ENCODE measurements around the gene ACSM4. TPM values are rescaled to one million over a fixed set of nuclear protein-coding genes. Genes with fewer than 3 reads are reported as not detected.

The ACSM4 gene
- total and polyA plus RNA-seq, 9 of the 15 experiments (the other 6 are each of a cell fraction or from before 2014, with no cell fraction given): not detected

DNA sequence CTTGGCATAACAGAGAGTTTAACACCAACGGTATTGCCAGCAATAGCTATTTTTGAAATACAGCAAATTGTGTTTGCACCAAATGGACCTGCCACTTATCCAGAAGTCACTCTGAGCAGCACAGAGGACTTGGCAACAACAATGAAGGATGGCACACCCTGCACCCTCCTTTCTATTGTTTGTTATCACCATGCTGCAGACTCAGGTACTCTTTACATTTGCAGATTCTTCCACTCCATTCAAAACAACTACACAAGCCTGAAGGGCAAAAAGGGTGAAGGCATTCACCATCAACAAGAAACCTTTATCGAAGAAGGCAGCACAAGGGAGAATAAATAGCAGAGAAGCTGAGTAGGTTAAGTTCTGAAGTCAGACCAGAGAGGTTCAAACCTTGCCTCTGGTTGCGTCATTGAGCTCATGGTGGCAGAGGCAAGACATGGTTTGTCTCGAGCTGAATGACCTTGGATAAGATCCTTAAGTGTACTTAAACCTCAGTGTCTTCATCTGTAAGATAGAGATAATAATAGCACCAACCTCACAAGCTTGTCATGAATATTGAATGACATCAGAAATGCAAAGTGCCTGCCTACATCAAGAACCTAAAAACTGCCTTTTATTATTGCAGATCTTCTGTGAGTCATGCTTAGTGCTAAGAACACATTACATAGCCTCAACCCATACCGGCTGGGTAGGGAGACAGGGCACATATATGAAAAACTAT is 1.4 kb upstream of the ACSM4 start (continued):
- TF ChIP-seq JUND (IDR thresholded peaks at IDR 0.05; ENCODE audit: borderline replicate concordance, low read depth, low read length): peak; percentile 92
- TF ChIP-seq JUND (tag; IDR thresholded peaks at IDR 0.05; ENCODE audit: borderline replicate concordance, low read depth, low read length): peak; percentile 55; the same call in 2 of the 3 replicates
- TF ChIP-seq ZNF699 (CRISPR knock-in tag; IDR thresholded peaks at IDR 0.05; ENCODE audit: insufficient replicate concordance): no peak
- no peak for TF ChIP-seq RBM14 (IDR thresholded peaks at IDR 0.05; ENCODE audit: borderline replicate concordance, insufficient read depth, low read depth, low read length)
- no peak for TF ChIP-seq BACH1 (tag; IDR thresholded peaks at IDR 0.05)
- peak; percentile 65; the same call in 1 of the 2 replicates for TF ChIP-seq HDAC2 (IDR thresholded peaks at IDR 0.05)
- TF ChIP-seq KLF13 (tag; IDR thresholded peaks at IDR 0.05; ENCODE audit: borderline replicate concordance, low read depth): no peak
- peak; percentile 56 for TF ChIP-seq CBFA2T2 (conservative IDR thresholded peaks at IDR 0.05)
- TF ChIP-seq, protein P1, sequence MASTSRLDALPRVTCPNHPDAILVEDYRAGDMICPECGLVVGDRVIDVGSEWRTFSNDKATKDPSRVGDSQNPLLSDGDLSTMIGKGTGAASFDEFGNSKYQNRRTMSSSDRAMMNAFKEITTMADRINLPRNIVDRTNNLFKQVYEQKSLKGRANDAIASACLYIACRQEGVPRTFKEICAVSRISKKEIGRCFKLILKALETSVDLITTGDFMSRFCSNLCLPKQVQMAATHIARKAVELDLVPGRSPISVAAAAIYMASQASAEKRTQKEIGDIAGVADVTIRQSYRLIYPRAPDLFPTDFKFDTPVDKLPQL (IDR thresholded peaks at IDR 0.05; ENCODE audit: extremely low read depth, insufficient read length): no peak
- no peak for TF ChIP-seq ZNF347 (CRISPR knock-in tag; IDR thresholded peaks at IDR 0.05; ENCODE audit: low read depth)
- no peak for TF ChIP-seq ZNF140 (CRISPR knock-in tag; IDR thresholded peaks at IDR 0.05)
- TF ChIP-seq RBM25 (IDR thresholded peaks at IDR 0.05; ENCODE audit: low read depth, low read length, severe bottlenecking): no peak
- TF ChIP-seq, protein P2, sequence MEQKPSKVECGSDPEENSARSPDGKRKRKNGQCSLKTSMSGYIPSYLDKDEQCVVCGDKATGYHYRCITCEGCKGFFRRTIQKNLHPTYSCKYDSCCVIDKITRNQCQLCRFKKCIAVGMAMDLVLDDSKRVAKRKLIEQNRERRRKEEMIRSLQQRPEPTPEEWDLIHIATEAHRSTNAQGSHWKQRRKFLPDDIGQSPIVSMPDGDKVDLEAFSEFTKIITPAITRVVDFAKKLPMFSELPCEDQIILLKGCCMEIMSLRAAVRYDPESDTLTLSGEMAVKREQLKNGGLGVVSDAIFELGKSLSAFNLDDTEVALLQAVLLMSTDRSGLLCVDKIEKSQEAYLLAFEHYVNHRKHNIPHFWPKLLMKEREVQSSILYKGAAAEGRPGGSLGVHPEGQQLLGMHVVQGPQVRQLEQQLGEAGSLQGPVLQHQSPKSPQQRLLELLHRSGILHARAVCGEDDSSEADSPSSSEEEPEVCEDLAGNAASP (IDR thresholded peaks at IDR 0.05): no peak
- no peak for TF ChIP-seq ZBTB17 (CRISPR knock-in tag; IDR thresholded peaks at IDR 0.05)
- TF ChIP-seq NCOR1 (IDR thresholded peaks at IDR 0.05): peak; percentile 26; the same call in 1 of the 2 replicates
- no peak for TF ChIP-seq KHSRP (IDR thresholded peaks at IDR 0.05)
- TF ChIP-seq, protein P3, sequence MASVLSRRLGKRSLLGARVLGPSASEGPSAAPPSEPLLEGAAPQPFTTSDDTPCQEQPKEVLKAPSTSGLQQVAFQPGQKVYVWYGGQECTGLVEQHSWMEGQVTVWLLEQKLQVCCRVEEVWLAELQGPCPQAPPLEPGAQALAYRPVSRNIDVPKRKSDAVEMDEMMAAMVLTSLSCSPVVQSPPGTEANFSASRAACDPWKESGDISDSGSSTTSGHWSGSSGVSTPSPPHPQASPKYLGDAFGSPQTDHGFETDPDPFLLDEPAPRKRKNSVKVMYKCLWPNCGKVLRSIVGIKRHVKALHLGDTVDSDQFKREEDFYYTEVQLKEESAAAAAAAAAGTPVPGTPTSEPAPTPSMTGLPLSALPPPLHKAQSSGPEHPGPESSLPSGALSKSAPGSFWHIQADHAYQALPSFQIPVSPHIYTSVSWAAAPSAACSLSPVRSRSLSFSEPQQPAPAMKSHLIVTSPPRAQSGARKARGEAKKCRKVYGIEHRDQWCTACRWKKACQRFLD (CRISPR knock-in tag; IDR thresholded peaks at IDR 0.05): no peak
- no peak for TF ChIP-seq SIN3A (IDR thresholded peaks at IDR 0.05; ENCODE audit: borderline replicate concordance in 2 of 2, control insufficient read depth in 1 of 2, low read depth in 2 of 2, low read length in 2 of 2)
- TF ChIP-seq KAT8 (IDR thresholded peaks at IDR 0.05; ENCODE audit: low read depth): no peak
- no peak for TF ChIP-seq CBX3 (IDR thresholded peaks at IDR 0.05; ENCODE audit: borderline replicate concordance in 1 of 2, low read length in 2 of 2)
- TF ChIP-seq, protein P4, sequence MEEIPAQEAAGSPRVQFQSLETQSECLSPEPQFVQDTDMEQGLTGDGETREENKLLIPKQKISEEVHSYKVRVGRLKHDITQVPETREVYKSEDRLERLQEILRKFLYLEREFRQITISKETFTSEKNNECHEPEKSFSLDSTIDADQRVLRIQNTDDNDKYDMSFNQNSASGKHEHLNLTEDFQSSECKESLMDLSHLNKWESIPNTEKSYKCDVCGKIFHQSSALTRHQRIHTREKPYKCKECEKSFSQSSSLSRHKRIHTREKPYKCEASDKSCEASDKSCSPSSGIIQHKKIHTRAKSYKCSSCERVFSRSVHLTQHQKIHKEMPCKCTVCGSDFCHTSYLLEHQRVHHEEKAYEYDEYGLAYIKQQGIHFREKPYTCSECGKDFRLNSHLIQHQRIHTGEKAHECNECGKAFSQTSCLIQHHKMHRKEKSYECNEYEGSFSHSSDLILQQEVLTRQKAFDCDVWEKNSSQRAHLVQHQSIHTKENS (CRISPR knock-in tag; IDR thresholded peaks at IDR 0.05): no peak
- TF ChIP-seq, protein P5, sequence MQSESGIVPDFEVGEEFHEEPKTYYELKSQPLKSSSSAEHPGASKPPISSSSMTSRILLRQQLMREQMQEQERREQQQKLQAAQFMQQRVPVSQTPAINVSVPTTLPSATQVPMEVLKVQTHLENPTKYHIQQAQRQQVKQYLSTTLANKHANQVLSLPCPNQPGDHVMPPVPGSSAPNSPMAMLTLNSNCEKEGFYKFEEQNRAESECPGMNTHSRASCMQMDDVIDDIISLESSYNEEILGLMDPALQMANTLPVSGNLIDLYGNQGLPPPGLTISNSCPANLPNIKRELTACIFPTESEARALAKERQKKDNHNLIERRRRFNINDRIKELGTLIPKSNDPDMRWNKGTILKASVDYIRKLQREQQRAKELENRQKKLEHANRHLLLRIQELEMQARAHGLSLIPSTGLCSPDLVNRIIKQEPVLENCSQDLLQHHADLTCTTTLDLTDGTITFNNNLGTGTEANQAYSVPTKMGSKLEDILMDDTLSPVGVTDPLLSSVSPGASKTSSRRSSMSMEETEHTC (IDR thresholded peaks at IDR 0.05): no peak
